Stimulated activated CD8-positive, alpha-beta memory T cell treated with anti-CD3 and anti-CD28 coated beads, Interleukin-7, amount 100 ng/mL, for 4 hours (primary cell): ENCODE data around the gene SGPP2.
"Not testable (repeated sequence)": the region's sequence is repeated elsewhere in the genome, so short reads cannot be mapped to it uniquely, and the experiment has no call there.

Experiments
- DNase-seq, 2 donors: peaks; one replicate each; pipeline ENCODE4 v3.0.0-alpha.2; 2020; ENCODE audit warnings: low read depth in 2 of 2

Gene SGPP2, protein sequence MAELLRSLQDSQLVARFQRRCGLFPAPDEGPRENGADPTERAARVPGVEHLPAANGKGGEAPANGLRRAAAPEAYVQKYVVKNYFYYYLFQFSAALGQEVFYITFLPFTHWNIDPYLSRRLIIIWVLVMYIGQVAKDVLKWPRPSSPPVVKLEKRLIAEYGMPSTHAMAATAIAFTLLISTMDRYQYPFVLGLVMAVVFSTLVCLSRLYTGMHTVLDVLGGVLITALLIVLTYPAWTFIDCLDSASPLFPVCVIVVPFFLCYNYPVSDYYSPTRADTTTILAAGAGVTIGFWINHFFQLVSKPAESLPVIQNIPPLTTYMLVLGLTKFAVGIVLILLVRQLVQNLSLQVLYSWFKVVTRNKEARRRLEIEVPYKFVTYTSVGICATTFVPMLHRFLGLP

GRCh38 chr2:222424276-222424728 is at the start of gene SGPP2:
Gene SGPP2, plus strand, starts transcription at chr2:222424543. Its CDS starts 60 bp downstream, at chr2:222424603.
- DNase-seq = no peak

- no peak for DNase-seq
Measured at GRCh38 chr2:222375798-222376197, 48.5 kb upstream of the SGPP2 start.

DNA sequence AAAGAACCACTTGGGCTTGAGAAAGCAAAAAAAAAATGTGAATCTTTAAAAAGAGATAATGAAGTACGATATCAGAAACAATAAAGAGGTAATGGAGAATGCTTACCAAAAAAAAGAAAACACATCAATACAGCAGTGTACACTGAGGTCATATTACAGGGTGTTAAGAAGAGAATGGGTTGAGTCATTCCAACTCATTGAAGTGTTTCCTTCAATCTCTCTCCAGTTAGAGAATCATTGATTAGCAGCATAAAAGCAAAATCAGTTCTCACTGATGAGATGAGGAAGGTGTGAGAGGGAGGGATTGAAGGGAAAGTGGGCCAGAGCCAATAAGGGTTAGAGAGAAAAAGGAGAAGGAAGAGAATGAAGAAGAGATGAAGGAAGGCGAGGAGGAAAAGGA is 43.9 kb upstream of the SGPP2 start:
- DNase-seq = no peak

GRCh38 chr2:222381566-222381965 is 42.8 kb upstream of the SGPP2 start:
- no peak for DNase-seq

GRCh38 chr2:222383255-222383654 is 41.1 kb upstream of the SGPP2 start:
- DNase-seq = no peak

DNA sequence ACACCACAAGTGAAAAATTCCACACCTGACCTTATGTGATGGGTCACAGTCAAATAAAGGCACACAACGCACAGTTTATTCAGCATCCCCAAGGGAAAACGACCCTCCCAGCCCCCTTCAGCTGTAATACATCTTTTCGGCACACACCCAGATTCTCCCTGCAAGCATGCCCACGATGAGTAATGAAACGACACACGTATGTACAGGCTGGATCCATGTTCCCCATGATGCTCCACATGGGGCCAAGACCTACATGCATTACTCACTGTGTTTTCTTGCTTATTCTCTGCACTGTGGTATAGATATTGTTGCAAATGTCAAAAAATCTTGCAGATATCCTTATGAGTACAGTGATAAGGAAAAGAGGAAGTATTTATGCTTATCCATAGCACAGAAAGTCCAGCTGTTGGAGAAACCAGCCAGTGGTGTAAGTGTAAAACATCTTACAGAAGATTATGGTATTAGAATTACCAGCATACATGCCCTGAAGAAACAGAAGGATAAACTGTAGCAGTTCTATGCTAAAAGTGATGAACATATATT is 32.5 kb upstream of the SGPP2 start:
- no peak for DNase-seq

DNA sequence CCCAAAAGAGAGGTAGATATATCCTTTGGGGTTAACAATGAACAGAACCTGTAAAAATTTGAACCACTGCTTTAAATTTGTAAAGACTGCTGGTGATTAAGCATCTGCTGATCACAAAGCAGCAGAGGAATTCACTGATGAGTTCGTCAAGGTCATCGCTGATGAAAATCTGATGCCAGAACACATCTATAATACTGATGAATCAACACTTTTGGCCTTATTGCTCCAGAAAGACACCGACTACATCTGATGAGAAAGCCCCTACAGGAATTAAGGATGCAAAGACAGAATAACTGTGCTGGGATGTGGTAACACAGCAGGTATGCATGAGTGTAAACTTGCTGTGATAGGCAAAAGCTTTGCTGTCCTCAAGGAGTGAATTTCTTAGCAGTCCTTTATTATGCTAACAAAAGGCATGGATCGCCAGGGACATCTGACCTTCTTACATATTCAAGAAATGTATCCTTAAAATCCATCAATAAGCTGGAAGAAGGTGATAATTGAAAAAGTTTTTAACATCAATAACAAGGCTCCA is 30.5 kb upstream of the SGPP2 start:
- no peak for DNase-seq

GRCh38 chr2:222398446-222398885 is 25.9 kb upstream of the SGPP2 start:
- DNase-seq = no peak

GRCh38 chr2:222399038-222399783 is 25.1 kb upstream of the SGPP2 start:
- no peak for DNase-seq

- DNase-seq = no peak
Measured at GRCh38 chr2:222404151-222404905, 20.0 kb upstream of the SGPP2 start.

DNA sequence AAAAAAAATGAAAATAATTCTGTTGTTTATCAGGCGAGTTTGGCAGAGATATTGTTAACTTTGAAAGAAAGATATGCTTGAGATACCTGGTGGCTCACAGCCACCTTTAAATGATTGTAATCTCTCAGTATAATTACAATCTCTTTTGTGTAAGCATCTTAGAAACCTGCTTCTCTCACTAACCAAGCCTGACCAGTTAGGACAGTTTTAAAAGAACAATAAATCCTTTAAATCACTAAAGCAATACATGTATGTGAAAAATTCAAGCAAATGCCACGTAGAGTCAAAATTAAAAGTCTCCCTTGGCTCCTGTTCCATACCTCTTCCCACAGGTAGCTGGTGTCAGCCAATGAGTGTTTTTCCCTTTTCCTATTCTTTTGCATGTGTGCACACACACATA is 15.7 kb upstream of the SGPP2 start:
- DNase-seq = no peak

DNA sequence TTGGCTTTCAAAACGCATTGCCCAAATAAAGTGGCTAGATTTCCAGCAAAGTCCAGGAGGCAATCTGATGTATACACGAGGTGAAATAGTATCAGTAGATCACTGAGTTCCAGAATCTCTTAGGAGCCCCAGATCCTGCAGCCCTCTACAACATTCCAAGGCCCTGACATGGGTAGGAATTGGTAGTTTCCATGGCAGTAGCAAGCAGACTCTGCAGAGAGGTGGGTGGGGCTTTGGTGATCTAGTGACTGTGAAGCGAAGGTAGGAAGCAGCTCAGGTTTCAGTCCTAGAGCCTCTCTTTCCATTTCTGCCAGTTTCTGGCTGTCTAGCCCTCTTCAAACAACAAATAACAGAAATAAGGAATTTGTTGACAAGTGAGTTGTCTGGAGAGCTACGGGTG is 13.8 kb upstream of the SGPP2 start:
- DNase-seq = no peak

GRCh38 chr2:222412334-222412733 is 12.0 kb upstream of the SGPP2 start:
- not testable (repeated sequence) for DNase-seq

GRCh38 chr2:222413295-222413911 is 10.9 kb upstream of the SGPP2 start:
- DNase-seq = no peak

GRCh38 chr2:222418739-222419138 is 5.6 kb upstream of the SGPP2 start:
- DNase-seq = no peak

- DNase-seq = no peak
Measured at GRCh38 chr2:222420508-222420907, 3.8 kb upstream of the SGPP2 start.

- no peak for DNase-seq
Measured at GRCh38 chr2:222421626-222422025, 2.7 kb upstream of the SGPP2 start.

DNA sequence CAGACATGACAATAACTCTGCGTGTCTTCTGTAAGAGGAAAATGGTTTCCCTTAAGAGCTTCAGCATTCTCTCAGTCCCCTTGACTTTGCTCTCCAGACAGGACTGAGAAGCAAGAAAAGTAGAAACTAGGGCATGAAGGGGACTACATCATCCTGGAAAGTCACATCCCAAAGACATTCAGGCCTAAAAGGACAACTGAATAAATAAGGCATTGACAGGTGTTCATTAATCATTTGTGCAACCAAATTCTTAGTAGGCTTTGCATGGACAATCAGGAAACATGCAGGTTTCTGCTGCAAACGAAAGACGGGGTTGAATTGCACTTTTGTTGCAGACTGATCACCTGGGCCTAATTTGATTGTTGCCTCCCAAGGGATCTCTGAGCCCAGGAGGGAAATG is 1.2 kb upstream of the SGPP2 start:
- no peak for DNase-seq

DNA sequence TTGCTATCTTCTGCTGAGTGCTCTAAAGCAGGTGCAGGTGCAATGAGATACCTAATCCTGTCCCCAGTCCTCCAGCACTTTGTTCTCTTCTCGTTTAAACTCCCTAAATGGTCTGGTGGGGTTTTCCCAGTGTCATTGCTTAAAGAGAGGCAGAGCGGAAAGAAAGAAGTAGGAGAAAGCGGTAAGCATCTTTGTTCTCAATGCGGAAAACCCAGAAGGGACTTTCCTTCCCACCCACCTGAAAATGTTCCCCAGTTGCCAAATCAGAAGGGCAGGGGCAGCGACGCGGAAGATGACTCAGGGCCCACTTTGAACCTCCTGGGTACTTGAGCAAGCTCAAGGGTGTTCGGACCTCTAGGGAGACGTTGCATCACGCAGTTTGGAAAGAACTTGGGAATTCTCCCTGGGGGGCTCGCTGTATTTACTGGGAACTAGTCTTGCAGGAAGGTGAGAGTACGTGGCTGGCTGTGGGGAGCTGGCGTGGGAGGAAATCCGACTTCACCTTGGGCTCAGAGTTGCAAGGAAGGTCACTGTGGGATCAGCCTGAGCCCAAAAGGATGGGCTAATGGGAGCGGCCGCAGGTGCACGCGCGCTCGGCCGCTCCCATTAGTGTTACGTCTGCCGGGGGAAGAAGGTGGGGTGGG is 589 bp upstream of the SGPP2 start:
- DNase-seq = peak in 1 of 2 donors; percentile 42
